ENCODE data around the gene ITPK1. TPM values are rescaled to one million over a fixed set of nuclear protein-coding genes. Genes with fewer than 3 reads are reported as not detected.

Gene ITPK1
- total and polyA plus RNA-seq, 2 experiments from 2014 or later, result 35.9 to 101 TPM

GRCh38 chr14:92936085-92936484 lies 179.6 kb downstream of the ITPK1 start:
- Mint-ChIP-seq H3K9me3 (no peaks in the 10 kb centered on the region), H3K4me1 (peaks cover 4% of the 10 kb centered on the region; the same call in 1 of the 3 replicates), H3K27ac (no peak overlapping the region), H3K27me3 (ENCODE audit: insufficient read depth, low read depth, poor library complexity) (peaks cover 6% of the 10 kb centered on the region), H3K4me3 (no peak overlapping the region), H3K36me3 (ENCODE audit: low read depth) (peaks cover 8% of the 10 kb centered on the region)
- no peaks in the 10 kb centered on the region for H3F3A ChIP-seq (replicated peaks; ENCODE audit: low read depth)
- H3K4me3 ChIP-seq, result no peak overlapping the region
- H3K4me1 ChIP-seq (ENCODE audit: insufficient read depth), result no peaks in the 10 kb centered on the region
- 0 out of 4 replicates have a peak, but pooled peaks of 1 of the 2 experiments have one; percentile 13 for TF ChIP-seq CTCF (conservative IDR thresholded peaks at IDR 0.05; ENCODE audit: low read depth in 2 of 2)
- no peak for TF ChIP-seq ZNF462 (CRISPR knock-in tag; IDR thresholded peaks at IDR 0.05)
- H3K27ac ChIP-seq (ENCODE audit: low read depth), result no peak overlapping the region
- H2AFZ ChIP-seq, result no peak overlapping the region
- H3K4me2 ChIP-seq, result no peak overlapping the region
- ATAC-seq (no peak), DNase-seq (ENCODE audit: low spot score) (no peak)
- H3K36me3 ChIP-seq (ENCODE audit: insufficient read depth), result no peaks in the 10 kb centered on the region
- H4K20me1 ChIP-seq (replicated peaks; ENCODE audit: insufficient read depth), result 0 out of 2 replicates have a peak, but pooled peaks cover 4% of the 10 kb centered on the region
- H3K9me2 ChIP-seq (ENCODE audit: insufficient read depth), result no peaks in the 10 kb centered on the region
- H3K27me3 ChIP-seq (ENCODE audit: insufficient read depth), result no peaks in the 10 kb centered on the region
- no peaks in the 10 kb centered on the region for H3K79me2 ChIP-seq (replicated peaks; ENCODE audit: insufficient read depth)

GRCh38 chr14:92935446-92935845 lies 180.3 kb downstream of the ITPK1 start:
- Histone ChIP-seq H3K4me1 (ENCODE audit: insufficient read depth) (no peaks in the 10 kb centered on the region), H3K4me3 (no peak overlapping the region), H3K36me3 (ENCODE audit: insufficient read depth) (no peaks in the 10 kb centered on the region), H3K4me2 (no peak overlapping the region), H3K27ac (ENCODE audit: low read depth) (no peak overlapping the region), H2AFZ (no peak overlapping the region), H4K20me1 (replicated peaks; ENCODE audit: insufficient read depth) (0 out of 2 replicates have a peak, but pooled peaks cover 4% of the 10 kb centered on the region), H3K9me2 (ENCODE audit: insufficient read depth) (no peaks in the 10 kb centered on the region), H3K79me2 (replicated peaks; ENCODE audit: insufficient read depth) (no peaks in the 10 kb centered on the region), H3F3A (replicated peaks; ENCODE audit: low read depth) (no peaks in the 10 kb centered on the region), H3K27me3 (ENCODE audit: insufficient read depth) (no peaks in the 10 kb centered on the region)
- Mint-ChIP-seq H3K9me3 (no peaks in the 10 kb centered on the region), H3K27ac (no peak overlapping the region), H3K36me3 (ENCODE audit: low read depth) (peaks cover 12% of the 10 kb centered on the region), H3K4me1 (peaks cover 4% of the 10 kb centered on the region; the same call in 1 of the 3 replicates), H3K27me3 (ENCODE audit: insufficient read depth, low read depth, poor library complexity) (peaks cover 3% of the 10 kb centered on the region), H3K4me3 (no peak overlapping the region)
- DNase-seq (ENCODE audit: low spot score) (no peak), ATAC-seq (no peak)
- TF ChIP-seq ZNF331 (CRISPR knock-in tag; IDR thresholded peaks at IDR 0.05; ENCODE audit: low read depth) (no peak), POLR2AphosphoS5 (IDR thresholded peaks at IDR 0.05; ENCODE audit: low read depth) (no peak), CTCF (conservative IDR thresholded peaks at IDR 0.05; ENCODE audit: low read depth in 2 of 2) (no peak), CREB1 (CRISPR knock-in tag; IDR thresholded peaks at IDR 0.05; ENCODE audit: low read depth) (no peak), JUNB (IDR thresholded peaks at IDR 0.05; ENCODE audit: unreplicated experiment) (no peak), EZH2 (IDR thresholded peaks at IDR 0.05; ENCODE audit: low read depth, unreplicated experiment) (no peak), NANOG (IDR thresholded peaks at IDR 0.05; ENCODE audit: borderline replicate concordance) (no peak), EZH2phosphoT487 (IDR thresholded peaks at IDR 0.05; ENCODE audit: unreplicated experiment) (no peak), ETS1 (IDR thresholded peaks at IDR 0.05) (no peak), ZNF114 (CRISPR knock-in tag; IDR thresholded peaks at IDR 0.05) (no peak)

All from GM23338 (cell line).